CD14-positive monocyte (primary cell): Measurements from ENCODE around the gene SUCLG2. TPM values are rescaled to one million over a fixed set of nuclear protein-coding genes. Genes with fewer than 3 reads are reported as not detected.

Source experiments
- DNase-seq, 3 donors: peaks; one replicate each; pipeline ENCODE4 v3.0.0-alpha.2; 2011 to 2022
- H2AFZ ChIP-seq: 2 replicates; pipeline ENCODE4 v1.6.0; 2012; ENCODE audit warnings: mild to moderate bottlenecking, low read depth, low read length, inconsistent platforms; ENCODE audit not compliant: insufficient read depth, poor library complexity, severe bottlenecking
- H3K27ac ChIP-seq, 2 donors: 1 replicate in 1 of 2; 2 replicates in 1 of 2; pipeline ENCODE4 v1.5.1; 2012 to 2013; ENCODE audit warnings: low read length in 2 of 2, control low read depth in 1 of 2, inconsistent platforms in 1 of 2, low read depth in 1 of 2, mild to moderate bottlenecking in 1 of 2
- H3K27me3 ChIP-seq, 2 donors: one replicate each; pipeline versions ENCODE4 v1.6.0 to v1.6.1; 2011 to 2013; ENCODE audit warnings: low read length in 2 of 2; ENCODE audit not compliant: control insufficient read depth in 2 of 2, insufficient read depth in 2 of 2
- H3K36me3 ChIP-seq, 2 donors: replicated peaks in 1 of 2; 1 replicate in 1 of 2; 2 replicates in 1 of 2; pipeline versions ENCODE4 v1.5.1 to v1.6.1; 2012 to 2013; ENCODE audit warnings: low read length in 2 of 2, control low read depth in 1 of 2, inconsistent platforms in 1 of 2, mild to moderate bottlenecking in 1 of 2; ENCODE audit not compliant: insufficient read depth in 2 of 2, control insufficient read depth in 1 of 2
- H3K4me1 ChIP-seq, 2 donors: 1 replicate in 1 of 2; 2 replicates in 1 of 2; pipeline versions ENCODE4 v1.5.1 to v1.6.1; 2012 to 2013; ENCODE audit warnings: low read length in 2 of 2, control low read depth in 1 of 2, inconsistent platforms in 1 of 2, mild to moderate bottlenecking in 1 of 2, moderate library complexity in 1 of 2; ENCODE audit not compliant: insufficient read depth in 2 of 2, control insufficient read depth in 1 of 2
- H3K4me2 ChIP-seq: replicated peaks from 2 replicates; pipeline ENCODE3; 2012; ENCODE audit warnings: low read length, moderate library complexity, mild to moderate bottlenecking; ENCODE audit not compliant: poor library complexity, severe bottlenecking; ENCODE audit errors: extremely low read depth
- H3K4me3 ChIP-seq, 3 experiments: fragments of 200-600 bp in 1 of 3; sonication (generic) in 1 of 3; replicated peaks in 1 of 3; 1 replicate in 2 of 3; 2 replicates in 1 of 3; pipeline ENCODE4 v1.5.1; 2011 to 2013; ENCODE audit warnings: low read length in 3 of 3, mild to moderate bottlenecking in 3 of 3, control low read depth in 2 of 3, low read depth in 2 of 3, inconsistent platforms in 1 of 3, moderate library complexity in 1 of 3
- H3K79me2 ChIP-seq: 2 replicates; pipeline ENCODE4 v1.6.0; 2012; ENCODE audit warnings: mild to moderate bottlenecking, control low read depth, inconsistent platforms, low read length, moderate library complexity; ENCODE audit not compliant: insufficient read depth
- H3K9ac ChIP-seq: 2 replicates; pipeline ENCODE4 v1.6.0; 2017; ENCODE audit warnings: low read length, mild to moderate bottlenecking; ENCODE audit not compliant: insufficient read depth, poor library complexity, severe bottlenecking
- H3K9me3 ChIP-seq, 2 donors: replicated peaks in 1 of 2; 1 replicate in 1 of 2; 2 replicates in 1 of 2; pipeline versions ENCODE4 v1.5.1 to v1.6.1; 2012 to 2013; ENCODE audit warnings: low read length in 2 of 2, control low read depth in 1 of 2; ENCODE audit not compliant: control insufficient read depth in 1 of 2, insufficient read depth in 1 of 2
- H4K20me1 ChIP-seq: 2 replicates; pipeline ENCODE4 v1.6.0; 2012; ENCODE audit warnings: mild to moderate bottlenecking, low read length, control low read depth, moderate library complexity; ENCODE audit not compliant: insufficient read depth
- H3K27ac Mint-ChIP-seq, 7 donors: one replicate each; pipeline ENCODE4 v1.8.0; 2020; ENCODE audit warnings: mild to moderate bottlenecking in 7 of 7, mixed read lengths in 7 of 7, moderate library complexity in 6 of 7, inconsistent platforms in 2 of 7
- H3K27me3 Mint-ChIP-seq, 3 donors: one replicate each; pipeline ENCODE4 v1.8.0; 2021 to 2022; ENCODE audit warnings: low read depth in 3 of 3, mild to moderate bottlenecking in 3 of 3, mixed read lengths in 3 of 3, moderate library complexity in 3 of 3, inconsistent platforms in 1 of 3
- H3K36me3 Mint-ChIP-seq, 2 donors: one replicate each; pipeline ENCODE4 v1.8.0; 2020; ENCODE audit warnings: mixed read lengths in 2 of 2, inconsistent platforms in 1 of 2, mild to moderate bottlenecking in 1 of 2
- H3K4me1 Mint-ChIP-seq: one replicate; pipeline ENCODE4 v1.8.0; 2020; ENCODE audit warnings: mild to moderate bottlenecking, mixed read lengths
- H3K4me3 Mint-ChIP-seq, 2 donors: one replicate each; pipeline ENCODE4 v1.8.0; 2020; ENCODE audit warnings: mild to moderate bottlenecking in 2 of 2, mixed read lengths in 2 of 2, moderate library complexity in 1 of 2
- H3K9me3 Mint-ChIP-seq, 7 donors: one replicate each; pipeline ENCODE4 v1.8.0; 2020 to 2022; ENCODE audit warnings: mixed read lengths in 7 of 7, mild to moderate bottlenecking in 6 of 7, moderate library complexity in 6 of 7, inconsistent platforms in 2 of 7
- WGBS: methylation state at CpG from one replicate; pipeline ENCODE4 v1.1.5; 2013; ENCODE audit warnings: missing lambda C conversion rate; ENCODE audit not compliant: insufficient coverage; 5-methylcytosine and 5-hydroxymethylcytosine counted together
- intact Hi-C, 2 donors: fragments of 100-400 bp; cut with micrococcal nuclease; formaldehyde crosslinking; loops; one replicate each; pipeline versions ENCODE4 v1.15.0 to v1.15.1; 2023
- polyA plus RNA-seq, 3 donors: library from polyadenylated mRNA; depleted of rRNA in 1 of 3; unstranded in 2 of 3; stranded (reverse) in 1 of 3; fragments of 300-500 nt in 2 of 3; fragments of >200 nt in 1 of 3; fragmentation: Illumina TruSeq in 2 of 3; gene quantifications; 1 replicate in 2 of 3; 2 replicates in 1 of 3; pipeline ENCODE4 v1.2.3, GENCODE V29; 2012 to 2021
- TF ChIP-seq, protein P1 (sequence below): fragments of 200-600 bp; IDR thresholded peaks from one replicate; pipeline ENCODE4 v1.8.0; 2022; ENCODE audit warnings: antibody characterized with exemption, mild to moderate bottlenecking

Gene SUCLG2
- polyA plus RNA-seq, 3 donors, result 10.8 to 37.5 (median 32.9) TPM

DNA sequence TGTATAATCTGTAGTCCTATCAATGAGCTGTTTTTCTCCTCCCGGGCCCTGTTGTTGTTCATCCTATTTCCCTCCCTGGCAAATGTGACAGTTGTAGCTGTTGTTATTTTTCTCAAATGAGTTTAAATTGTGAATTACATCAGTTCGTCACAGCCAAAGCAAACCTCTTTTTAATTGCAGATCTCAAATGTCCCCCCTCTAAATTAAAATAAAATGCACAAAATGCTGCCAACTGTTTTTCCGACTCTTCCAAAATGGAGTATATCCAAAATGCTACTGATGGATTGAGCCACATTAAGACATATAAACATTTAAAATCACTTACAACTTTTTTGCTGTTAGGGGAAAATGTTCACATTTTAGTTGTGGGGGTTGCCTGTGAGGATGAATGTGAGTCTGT is 29.8 kb upstream of the SUCLG2 start:
- no peaks in the 10 kb centered on the region for H3K36me3 Mint-ChIP-seq
- Histone ChIP-seq H3K36me3 (no peaks in the 10 kb centered on the region), H3K27me3 (no peaks in the 10 kb centered on the region), H3K4me2 (no peak overlapping the region), H4K20me1 (no peaks in the 10 kb centered on the region), H3K79me2 (no peaks in the 10 kb centered on the region), H3K9me3 (no peaks in the 10 kb centered on the region), H3K27ac (no peak overlapping the region), H2AFZ (no peak overlapping the region), H3K4me3 (no peak overlapping the region), H3K4me1 (peaks cover 0 to 22% of the 10 kb centered on the region in 2 donors), H3K9ac (no peak overlapping the region)
- intact Hi-C loops, result no loop called here
- TF ChIP-seq, protein P1, sequence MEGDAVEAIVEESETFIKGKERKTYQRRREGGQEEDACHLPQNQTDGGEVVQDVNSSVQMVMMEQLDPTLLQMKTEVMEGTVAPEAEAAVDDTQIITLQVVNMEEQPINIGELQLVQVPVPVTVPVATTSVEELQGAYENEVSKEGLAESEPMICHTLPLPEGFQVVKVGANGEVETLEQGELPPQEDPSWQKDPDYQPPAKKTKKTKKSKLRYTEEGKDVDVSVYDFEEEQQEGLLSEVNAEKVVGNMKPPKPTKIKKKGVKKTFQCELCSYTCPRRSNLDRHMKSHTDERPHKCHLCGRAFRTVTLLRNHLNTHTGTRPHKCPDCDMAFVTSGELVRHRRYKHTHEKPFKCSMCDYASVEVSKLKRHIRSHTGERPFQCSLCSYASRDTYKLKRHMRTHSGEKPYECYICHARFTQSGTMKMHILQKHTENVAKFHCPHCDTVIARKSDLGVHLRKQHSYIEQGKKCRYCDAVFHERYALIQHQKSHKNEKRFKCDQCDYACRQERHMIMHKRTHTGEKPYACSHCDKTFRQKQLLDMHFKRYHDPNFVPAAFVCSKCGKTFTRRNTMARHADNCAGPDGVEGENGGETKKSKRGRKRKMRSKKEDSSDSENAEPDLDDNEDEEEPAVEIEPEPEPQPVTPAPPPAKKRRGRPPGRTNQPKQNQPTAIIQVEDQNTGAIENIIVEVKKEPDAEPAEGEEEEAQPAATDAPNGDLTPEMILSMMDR, result no peak
- no CpG with 5 or more reads among the region's 3 CpGs for WGBS
- no peak overlapping the region for H3K27ac Mint-ChIP-seq
- H3K4me3 Mint-ChIP-seq, result no peak overlapping the region
- no peak for DNase-seq
- peaks cover 0 to 2% (median 0%) of the 10 kb centered on the region in 3 donors for H3K27me3 Mint-ChIP-seq
- H3K4me1 Mint-ChIP-seq, result peaks cover 6% of the 10 kb centered on the region
- H3K9me3 Mint-ChIP-seq, result peaks cover 0 to 6% (median 0%) of the 10 kb centered on the region in 7 donors

DNA sequence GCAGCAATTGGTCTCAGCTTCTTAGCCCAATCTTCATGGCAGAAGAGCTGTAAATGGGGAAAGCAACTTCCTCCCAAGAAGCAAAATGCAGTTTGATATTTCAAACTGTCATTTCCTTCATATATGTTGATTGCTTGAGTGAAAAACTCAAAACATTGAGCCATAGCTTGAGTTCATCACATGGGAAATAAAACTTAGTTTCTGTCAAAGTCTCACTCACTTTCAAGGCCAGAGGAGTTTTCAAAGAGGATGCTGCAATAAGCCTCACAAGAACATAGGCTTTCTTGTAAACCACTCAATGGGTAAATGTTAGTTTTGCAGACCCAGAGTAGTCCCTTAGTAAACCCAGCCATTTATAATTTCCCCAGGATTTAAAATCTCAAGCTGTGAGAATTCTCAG is 29.1 kb upstream of the SUCLG2 start:
- H3K9me3 Mint-ChIP-seq, result peaks cover 0 to 6% (median 0%) of the 10 kb centered on the region in 7 donors
- Histone ChIP-seq H2AFZ (no peak overlapping the region), H3K9ac (no peak overlapping the region), H3K4me1 (peaks cover 0 to 22% of the 10 kb centered on the region in 2 donors), H3K4me3 (no peak overlapping the region), H3K4me2 (no peak overlapping the region), H3K79me2 (no peaks in the 10 kb centered on the region), H3K27me3 (no peaks in the 10 kb centered on the region), H4K20me1 (no peaks in the 10 kb centered on the region), H3K9me3 (no peaks in the 10 kb centered on the region), H3K36me3 (no peaks in the 10 kb centered on the region), H3K27ac (no peak overlapping the region)
- H3K4me1 Mint-ChIP-seq, result peaks cover 6% of the 10 kb centered on the region
- no peaks in the 10 kb centered on the region for H3K36me3 Mint-ChIP-seq
- TF ChIP-seq, protein P1, result no peak
- no peak overlapping the region for H3K27ac Mint-ChIP-seq
- no peak overlapping the region for H3K4me3 Mint-ChIP-seq
- peak in 1 of 3 donors; percentile 6 for DNase-seq
- intact Hi-C loops, result no loop called here
- H3K27me3 Mint-ChIP-seq, result no peaks in the 10 kb centered on the region
